KMS-11 (cell line): Measurements from ENCODE around the gene KCNMB1.

Experiments used
- H2AFZ ChIP-seq: fragments of 200-600 bp; sonication (generic); 2 replicates; pipeline ENCODE4 v1.6.1; 2016; ENCODE audit warnings: antibody characterized with exemption, mixed run types, low read depth
- H3K27ac ChIP-seq: fragments of 200-600 bp; sonication (generic); 2 replicates; pipeline ENCODE4 v1.6.1; 2016; ENCODE audit warnings: mild to moderate bottlenecking, mixed run types
- H3K27me3 ChIP-seq: fragments of 200-600 bp; sonication (generic); 2 replicates; pipeline ENCODE4 v1.6.1; 2017; ENCODE audit warnings: mild to moderate bottlenecking, low read depth, mixed run types, moderate library complexity; ENCODE audit not compliant: insufficient read depth
- H3K36me3 ChIP-seq: fragments of 200-600 bp; sonication (generic); 2 replicates; pipeline ENCODE4 v1.6.1; 2017; ENCODE audit warnings: mild to moderate bottlenecking, mixed run types; ENCODE audit not compliant: insufficient read depth
- H3K4me1 ChIP-seq: fragments of 200-600 bp; sonication (generic); 2 replicates; pipeline ENCODE4 v1.6.1; 2016; ENCODE audit warnings: mild to moderate bottlenecking, low read depth, mixed run types; ENCODE audit not compliant: poor library complexity, severe bottlenecking
- H3K4me2 ChIP-seq: fragments of 200-600 bp; sonication (generic); 2 replicates; pipeline ENCODE4 v1.7.0; 2016; ENCODE audit warnings: mild to moderate bottlenecking, mixed run types
- H3K4me3 ChIP-seq: fragments of 200-600 bp; sonication (generic); IDR thresholded peaks from 2 replicates; pipeline ENCODE4 v1.6.1; 2017; ENCODE audit warnings: low read depth, low read length, mixed read lengths; ENCODE audit not compliant: insufficient read depth
- H3K79me2 ChIP-seq: fragments of 200-600 bp; sonication (generic); 2 replicates; pipeline ENCODE4 v1.6.1; 2016; ENCODE audit warnings: low read depth, mixed run types; ENCODE audit not compliant: insufficient read depth
- H3K9ac ChIP-seq: fragments of 200-600 bp; sonication (generic); 2 replicates; pipeline ENCODE4 v1.6.1; 2016; ENCODE audit warnings: mild to moderate bottlenecking, mixed run types
- H4K20me1 ChIP-seq: fragments of 200-600 bp; sonication (generic); 2 replicates; pipeline ENCODE4 v1.6.1; 2016; ENCODE audit warnings: mild to moderate bottlenecking, mixed run types; ENCODE audit not compliant: insufficient read depth
- TF ChIP-seq, protein P1 (sequence below): fragments of 200-600 bp; sonication (generic); conservative IDR thresholded peaks from 2 replicates; pipeline ENCODE4 v1.6.1; 2017; ENCODE audit warnings: low read depth, mild to moderate bottlenecking, antibody characterized with exemption, low read length, moderate library complexity, mixed read lengths

KCNMB1 gene

DNA sequence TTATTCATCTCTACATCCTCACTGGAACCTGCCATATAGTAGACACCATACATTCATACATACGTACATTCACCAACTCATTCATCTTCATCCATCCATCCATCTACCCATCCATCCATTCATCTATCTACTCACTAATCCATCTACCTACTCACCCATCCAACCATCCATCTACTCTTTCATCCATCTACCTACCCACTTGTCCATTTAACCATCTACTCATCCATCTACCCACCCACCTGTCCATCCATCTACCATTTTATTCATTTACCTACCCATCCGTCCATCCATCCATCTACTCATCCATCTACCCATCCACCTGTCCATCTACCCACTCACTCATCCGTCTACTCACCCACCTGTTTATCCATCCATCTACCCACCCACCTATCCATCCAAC is 59.6 kb downstream of the KCNMB1 start:
- Histone ChIP-seq H3K9ac (no peak overlapping the region), H3K4me1 (no peaks in the 10 kb centered on the region), H3K27ac (no peak overlapping the region), H2AFZ (no peak overlapping the region), H3K79me2 (no peaks in the 10 kb centered on the region), H3K4me3 (no peak overlapping the region), H3K27me3 (no peaks in the 10 kb centered on the region), H3K4me2 (no peak overlapping the region), H3K36me3 (no peaks in the 10 kb centered on the region), H4K20me1 (no peaks in the 10 kb centered on the region)
- TF ChIP-seq, protein P1, sequence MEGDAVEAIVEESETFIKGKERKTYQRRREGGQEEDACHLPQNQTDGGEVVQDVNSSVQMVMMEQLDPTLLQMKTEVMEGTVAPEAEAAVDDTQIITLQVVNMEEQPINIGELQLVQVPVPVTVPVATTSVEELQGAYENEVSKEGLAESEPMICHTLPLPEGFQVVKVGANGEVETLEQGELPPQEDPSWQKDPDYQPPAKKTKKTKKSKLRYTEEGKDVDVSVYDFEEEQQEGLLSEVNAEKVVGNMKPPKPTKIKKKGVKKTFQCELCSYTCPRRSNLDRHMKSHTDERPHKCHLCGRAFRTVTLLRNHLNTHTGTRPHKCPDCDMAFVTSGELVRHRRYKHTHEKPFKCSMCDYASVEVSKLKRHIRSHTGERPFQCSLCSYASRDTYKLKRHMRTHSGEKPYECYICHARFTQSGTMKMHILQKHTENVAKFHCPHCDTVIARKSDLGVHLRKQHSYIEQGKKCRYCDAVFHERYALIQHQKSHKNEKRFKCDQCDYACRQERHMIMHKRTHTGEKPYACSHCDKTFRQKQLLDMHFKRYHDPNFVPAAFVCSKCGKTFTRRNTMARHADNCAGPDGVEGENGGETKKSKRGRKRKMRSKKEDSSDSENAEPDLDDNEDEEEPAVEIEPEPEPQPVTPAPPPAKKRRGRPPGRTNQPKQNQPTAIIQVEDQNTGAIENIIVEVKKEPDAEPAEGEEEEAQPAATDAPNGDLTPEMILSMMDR: no peak

DNA sequence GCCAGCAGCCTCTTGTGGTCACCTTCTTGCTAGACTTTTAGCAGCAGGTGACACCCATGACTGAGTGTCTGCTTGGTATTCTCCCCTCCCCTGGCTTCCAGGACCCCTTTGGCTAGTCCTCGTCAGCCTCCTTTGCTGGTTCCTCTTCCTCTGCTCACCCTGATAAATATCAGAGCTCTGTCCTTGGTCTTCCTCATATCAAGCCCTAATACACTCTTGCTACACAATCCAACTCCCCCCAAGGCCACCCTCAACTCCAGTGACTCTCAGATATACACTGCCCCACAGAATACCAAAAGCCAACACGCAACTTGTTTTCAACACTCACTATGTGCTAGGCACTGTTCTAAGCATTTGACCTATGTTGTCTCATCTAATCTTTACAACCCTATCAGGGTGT is 61.3 kb downstream of the KCNMB1 start:
- H2AFZ ChIP-seq: no peak overlapping the region
- no peak overlapping the region for H3K9ac ChIP-seq
- no peaks in the 10 kb centered on the region for H3K79me2 ChIP-seq
- no peak overlapping the region for H3K27ac ChIP-seq
- H4K20me1 ChIP-seq: no peaks in the 10 kb centered on the region
- H3K4me2 ChIP-seq: no peak overlapping the region
- no peaks in the 10 kb centered on the region for H3K4me1 ChIP-seq
- TF ChIP-seq, protein P1: no peak
- no peaks in the 10 kb centered on the region for H3K27me3 ChIP-seq
- H3K4me3 ChIP-seq: no peak overlapping the region
- no peaks in the 10 kb centered on the region for H3K36me3 ChIP-seq

DNA sequence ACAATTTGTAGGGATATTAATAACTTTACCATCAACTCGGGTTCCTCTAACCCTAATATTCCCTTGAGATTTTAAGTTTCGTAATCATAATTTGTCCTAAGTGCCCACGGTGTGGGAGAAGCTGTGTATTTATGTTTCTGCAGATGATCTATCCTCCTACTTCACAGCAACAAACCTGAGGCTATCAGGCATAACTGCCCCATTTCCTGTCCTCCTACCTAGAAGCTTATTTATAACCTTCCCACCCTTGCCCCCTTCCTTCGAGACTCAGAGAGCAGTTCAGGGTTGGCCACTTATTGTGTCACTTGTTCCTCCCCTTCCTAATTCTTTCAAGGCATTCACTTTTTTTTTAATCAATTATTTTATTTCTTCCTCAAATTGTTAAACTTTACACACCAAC is 62.0 kb downstream of the KCNMB1 start:
- Histone ChIP-seq H4K20me1 (no peaks in the 10 kb centered on the region), H3K36me3 (no peaks in the 10 kb centered on the region), H3K9ac (no peak overlapping the region), H3K4me2 (no peak overlapping the region), H3K4me1 (no peaks in the 10 kb centered on the region), H3K27ac (no peak overlapping the region), H3K4me3 (no peak overlapping the region), H3K27me3 (no peaks in the 10 kb centered on the region), H3K79me2 (no peaks in the 10 kb centered on the region), H2AFZ (no peak overlapping the region)
- TF ChIP-seq, protein P1: no peak
